Endothelial cell of hepatic sinusoid (primary cell): Measurements from ENCODE around the gene GTF2B.
"Not testable (repeated sequence)": the region's sequence is repeated elsewhere in the genome, so short reads cannot be mapped to it uniquely, and the experiment has no call there.

Experiments
- in situ Hi-C: cut with HindIII; loops from 2 replicates; pipeline ENCODE4 v1.10.0; 2017; ENCODE audit warnings: low sequenced_read_pairs

The GTF2B gene

GRCh38 chr1:88885933-88886332 lies 5.4 kb downstream of the GTF2B start:
- in situ Hi-C loops: no loop called here

- in situ Hi-C loops: no loop called here
These were observed 8.2 kb downstream of the GTF2B start for GRCh38 chr1:88883156-88883555.

- in situ Hi-C loops: not testable (repeated sequence)
These were observed 10.7 kb downstream of the GTF2B start for GRCh38 chr1:88880717-88881116.

- in situ Hi-C loops: no loop called here
These were observed 12.6 kb downstream of the GTF2B start for GRCh38 chr1:88878731-88879130.

- in situ Hi-C loops: no loop called here
These were observed 13.5 kb downstream of the GTF2B start for GRCh38 chr1:88877911-88878310.

GRCh38 chr1:88877382-88877825 lies 14.0 kb downstream of the GTF2B start:
- in situ Hi-C loops: no loop called here

GRCh38 chr1:88876573-88877365 lies 14.6 kb downstream of the GTF2B start:
- in situ Hi-C loops: no loop called here

- in situ Hi-C loops: no loop called here
These were observed 15.8 kb downstream of the GTF2B start for GRCh38 chr1:88875595-88875994.

- in situ Hi-C loops: no loop called here
These were observed 17.5 kb downstream of the GTF2B start for GRCh38 chr1:88873737-88874349.

- in situ Hi-C loops: not testable (repeated sequence)
These were observed 21.7 kb downstream of the GTF2B start for GRCh38 chr1:88869644-88870043.

- in situ Hi-C loops: no loop called here
These were observed 23.4 kb downstream of the GTF2B start for GRCh38 chr1:88867743-88868521.

GRCh38 chr1:88851303-88852063 lies 39.9 kb downstream of the GTF2B start:
- in situ Hi-C loops: loop anchor here (5.0 kb wide), 1 partner anchor 49 kb away; no protein-coding TSS in a partner anchor

- in situ Hi-C loops: no loop called here
These were observed 43.7 kb downstream of the GTF2B start for GRCh38 chr1:88847643-88848042.

- in situ Hi-C loops: no loop called here
These were observed 65.6 kb downstream of the GTF2B start for GRCh38 chr1:88825721-88826120.

GRCh38 chr1:88819642-88820041 lies 71.7 kb downstream of the GTF2B start:
- in situ Hi-C loops: not testable (repeated sequence)

GRCh38 chr1:88813471-88813870 lies 77.9 kb downstream of the GTF2B start:
- in situ Hi-C loops: no loop called here

GRCh38 chr1:88812366-88812765 lies 79.0 kb downstream of the GTF2B start:
- in situ Hi-C loops: no loop called here

- in situ Hi-C loops: loop anchor here (5.0 kb wide), 2 partner anchors 49 to 66 kb away; no protein-coding TSS in a partner anchor
These were observed 87.9 kb downstream of the GTF2B start for GRCh38 chr1:88803444-88803843.

- in situ Hi-C loops: loop anchor here (5.0 kb wide), 2 partner anchors 49 to 66 kb away; no protein-coding TSS in a partner anchor
These were observed 88.4 kb downstream of the GTF2B start for GRCh38 chr1:88802950-88803349.
